Subcutaneous abdominal adipose tissue (tissue), 5 donors: ENCODE measurements around the gene CDC37.
"Not testable (repeated sequence)": the region's sequence is repeated elsewhere in the genome, so short reads cannot be mapped to it uniquely, and the experiment has no call there.

Source experiments
- H3K27ac ChIP-seq: one replicate; pipeline ENCODE4 v1.7.0; 2013; ENCODE audit warnings: low read depth, mild to moderate bottlenecking, inconsistent platforms, low read length, moderate library complexity
- H3K27me3 ChIP-seq, 5 donors: one replicate each; pipeline ENCODE4 v1.7.0; 2013; ENCODE audit warnings: low read length in 5 of 5, inconsistent platforms in 1 of 5; ENCODE audit not compliant: control insufficient read depth in 5 of 5, insufficient read depth in 4 of 5
- H3K36me3 ChIP-seq, 5 donors: one replicate each; pipeline ENCODE4 v1.7.0; 2013; ENCODE audit warnings: low read length in 5 of 5; ENCODE audit not compliant: control insufficient read depth in 5 of 5, insufficient read depth in 5 of 5
- H3K4me1 ChIP-seq, 5 donors: one replicate each; pipeline ENCODE4 v1.7.0; 2013; ENCODE audit warnings: low read length in 5 of 5, mild to moderate bottlenecking in 3 of 5, moderate library complexity in 1 of 5; ENCODE audit not compliant: control insufficient read depth in 5 of 5, insufficient read depth in 5 of 5
- H3K4me3 ChIP-seq, 5 donors: one replicate each; pipeline ENCODE4 v1.7.0; 2013; ENCODE audit warnings: low read length in 5 of 5, low read depth in 1 of 5
- H3K9ac ChIP-seq, 5 donors: one replicate each; pipeline ENCODE4 v1.7.0; 2013; ENCODE audit warnings: low read length in 5 of 5, mild to moderate bottlenecking in 4 of 5, moderate library complexity in 3 of 5
- H3K9me3 ChIP-seq, 5 donors: one replicate each; pipeline ENCODE4 v1.7.0; 2013; ENCODE audit warnings: low read length in 5 of 5; ENCODE audit not compliant: control insufficient read depth in 5 of 5
- donor health status: healthy.
- donor health status: healthy.
- donor health status: healthy.
- donor health status: healthy.
- donor health status: healthy.

CDC37 gene

DNA sequence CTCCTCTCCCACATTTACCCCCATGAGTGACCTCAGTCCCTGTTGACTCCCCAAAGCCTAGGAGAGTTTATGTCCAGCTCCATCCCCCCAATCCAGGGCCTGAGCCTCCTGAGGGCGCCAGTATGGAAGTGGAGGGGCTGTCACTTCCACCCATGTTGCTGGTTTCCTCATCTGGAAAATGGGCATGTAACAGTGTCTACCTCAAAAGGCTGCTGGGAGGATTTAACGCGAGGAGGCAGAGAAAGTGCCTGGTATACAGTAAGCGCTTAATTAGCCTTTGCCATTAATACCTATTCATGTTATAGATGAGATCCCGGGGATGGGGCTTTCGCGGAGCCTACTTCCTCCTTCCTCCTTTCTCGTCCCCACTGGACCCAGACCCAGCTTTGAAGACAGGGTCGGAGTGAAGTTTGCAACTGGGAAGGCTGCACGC is 23.4 kb downstream of the CDC37 start:
- Histone ChIP-seq H3K9me3 (no peaks in the 10 kb centered on the region), H3K36me3 (peaks cover 0 to 21% (median 17%) of the 10 kb centered on the region in 5 donors), H3K9ac (peak overlapping the region; percentile 73 to 97 (median 88)), H3K4me3 (peak overlapping the region; percentile 87 to 95 (median 91)), H3K4me1 (peaks cover 4 to 19% (median 17%) of the 10 kb centered on the region in 5 donors), H3K27me3 (no peaks in the 10 kb centered on the region), H3K27ac (peak overlapping the region; percentile 82)

DNA sequence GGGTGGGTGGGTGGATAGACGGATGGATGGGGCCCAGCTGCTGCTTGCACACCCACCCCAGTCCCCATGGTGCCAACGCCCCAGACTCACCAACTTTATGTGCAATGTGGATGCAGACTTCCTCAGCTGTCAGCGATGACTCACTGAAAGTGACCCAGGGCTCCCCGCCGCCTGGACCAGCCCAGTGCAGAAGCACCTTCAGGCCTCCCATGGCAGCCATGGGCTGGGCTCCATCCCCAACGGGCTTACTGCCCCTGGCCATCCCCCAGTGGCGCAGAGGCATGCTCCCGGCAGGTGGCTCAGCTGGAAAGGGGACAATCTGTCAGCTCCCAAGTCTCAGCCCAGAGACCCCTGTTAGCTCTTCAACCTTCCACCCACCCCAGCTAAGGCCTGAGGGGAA is 25.2 kb downstream of the CDC37 start:
- Histone ChIP-seq H3K9me3 (no peaks in the 10 kb centered on the region), H3K27ac (no peak overlapping the region), H3K27me3 (no peaks in the 10 kb centered on the region), H3K4me3 (no peak overlapping the region), H3K9ac (peak overlapping the region in 1 of 5 donors; percentile 23), H3K36me3 (peaks cover 0 to 29% (median 20%) of the 10 kb centered on the region in 5 donors), H3K4me1 (peaks cover 4 to 19% (median 17%) of the 10 kb centered on the region in 5 donors)

DNA sequence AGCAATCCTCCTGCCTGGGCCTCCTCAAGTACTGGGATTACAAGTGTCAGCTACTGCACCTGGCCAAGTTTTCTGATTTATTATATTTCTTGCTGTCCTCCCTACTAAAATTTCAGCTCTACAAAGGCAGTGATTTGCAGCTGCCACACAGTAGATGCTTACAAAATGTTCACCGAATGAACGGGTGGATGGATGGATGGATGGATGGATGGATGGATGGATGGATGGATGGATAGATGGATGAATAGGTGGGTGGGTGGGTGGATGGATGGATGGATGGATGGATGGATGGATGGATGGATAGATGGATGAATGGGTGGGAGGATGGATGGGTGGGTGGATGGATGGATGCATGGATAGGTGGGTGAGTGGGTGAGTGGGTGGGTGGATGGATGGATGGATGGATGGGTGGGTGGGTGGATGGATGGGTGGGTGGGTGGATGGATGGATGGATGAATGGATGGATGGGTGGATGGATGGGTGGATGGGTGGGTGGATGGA is 26.2 kb downstream of the CDC37 start:
- H3K9ac ChIP-seq, H3K4me3 ChIP-seq, H3K9me3 ChIP-seq, H3K27ac ChIP-seq, H3K27me3 ChIP-seq: not testable (repeated sequence)
- Histone ChIP-seq H3K4me1 (peaks cover 4 to 17% (median 14%) of the 10 kb centered on the region in 5 donors), H3K36me3 (peaks cover 0 to 31% (median 21%) of the 10 kb centered on the region in 5 donors)

DNA sequence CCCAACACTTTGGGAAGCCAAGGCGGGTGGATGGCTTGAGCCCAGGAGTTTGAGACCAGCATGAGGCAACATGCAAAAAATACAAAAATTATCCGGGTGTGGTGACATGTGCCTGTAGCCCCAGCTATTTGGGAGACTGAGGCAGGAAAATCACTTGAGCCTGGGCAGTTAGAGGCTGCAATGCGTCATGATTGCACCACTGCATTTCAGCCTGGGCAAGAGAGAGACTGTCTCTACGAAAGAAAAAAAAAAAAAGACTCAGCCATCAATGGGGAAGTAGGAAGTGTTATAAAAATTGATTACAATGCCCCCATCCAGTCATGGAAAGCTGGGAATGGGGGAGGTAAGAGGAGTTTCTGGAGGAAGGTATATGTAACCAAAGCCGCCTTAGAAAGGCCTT is 28.4 kb downstream of the CDC37 start:
- Histone ChIP-seq H3K9ac (no peak overlapping the region), H3K4me1 (peaks cover 0 to 7% (median 6%) of the 10 kb centered on the region in 5 donors), H3K27me3 (no peaks in the 10 kb centered on the region), H3K4me3 (no peak overlapping the region), H3K36me3 (peaks cover 3 to 46% (median 27%) of the 10 kb centered on the region in 5 donors), H3K9me3 (no peaks in the 10 kb centered on the region), H3K27ac (no peak overlapping the region)

DNA sequence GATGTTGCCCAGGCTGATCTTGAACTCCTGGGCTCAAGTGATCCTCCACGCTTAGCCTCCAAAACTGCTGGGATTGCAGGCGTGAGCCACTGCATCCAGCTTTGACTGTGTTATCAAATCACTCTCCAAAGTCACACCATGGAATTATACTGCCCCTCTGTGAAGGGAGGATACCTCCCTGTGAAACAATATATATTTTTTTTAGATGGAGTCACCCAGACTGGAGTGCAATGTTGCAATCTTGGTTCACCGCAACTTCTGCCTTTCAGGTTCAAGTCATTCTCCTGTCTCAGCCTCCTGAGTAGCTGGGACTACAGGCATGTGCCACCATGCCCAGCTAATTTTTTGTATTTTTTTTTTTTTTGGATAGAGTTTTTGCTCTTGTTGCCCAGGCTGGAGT is 30.7 kb downstream of the CDC37 start:
- H3K4me1 ChIP-seq = no peaks in the 10 kb centered on the region
- H3K4me3 ChIP-seq = no peak overlapping the region
- peaks cover 3 to 55% (median 36%) of the 10 kb centered on the region in 5 donors for H3K36me3 ChIP-seq

DNA sequence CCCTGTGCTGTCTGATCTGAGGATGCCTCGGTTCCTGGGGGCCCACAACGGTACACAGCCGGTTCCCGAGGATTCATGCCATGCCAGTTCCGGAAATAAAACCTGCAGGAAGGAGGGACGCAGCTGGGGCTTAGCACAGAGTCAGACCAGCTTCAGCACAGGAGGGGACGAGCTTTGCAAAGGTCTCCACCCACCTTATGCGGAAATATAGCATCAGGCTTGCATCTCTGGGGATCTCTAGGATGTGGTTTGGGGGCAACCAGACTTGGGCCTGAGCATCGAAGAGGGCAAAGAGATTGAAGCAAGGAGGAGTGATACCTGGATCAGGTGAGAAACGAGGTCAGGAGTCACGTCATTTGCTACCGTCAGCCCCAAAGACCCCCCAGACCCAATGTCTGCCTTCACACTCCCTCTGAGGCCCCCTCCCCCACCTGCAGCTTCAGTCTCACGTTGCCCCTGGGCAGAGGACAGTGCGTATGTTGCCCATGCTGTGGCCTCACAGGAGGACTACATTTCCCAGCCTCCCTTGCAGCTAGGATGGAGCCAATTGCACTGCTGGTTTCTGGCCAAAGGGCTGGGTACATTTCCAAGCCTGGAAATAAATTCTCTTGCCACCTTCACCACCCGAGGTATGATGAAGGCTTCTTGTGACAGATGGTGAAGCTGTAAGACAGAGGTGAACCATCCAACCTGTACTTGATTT is 35.1 kb downstream of the CDC37 start:
- H3K9me3 ChIP-seq = no peaks in the 10 kb centered on the region
- no peaks in the 10 kb centered on the region for H3K27me3 ChIP-seq
- peaks cover 3 to 77% (median 58%) of the 10 kb centered on the region in 5 donors for H3K36me3 ChIP-seq
- H3K4me3 ChIP-seq = no peak overlapping the region
- no peak overlapping the region for H3K27ac ChIP-seq
- H3K4me1 ChIP-seq = no peaks in the 10 kb centered on the region
- no peak overlapping the region for H3K9ac ChIP-seq

More for the DNA sequence above, 30.7 kb downstream of the CDC37 start:
- no peak overlapping the region for H3K9ac ChIP-seq
- H3K27me3 ChIP-seq = no peaks in the 10 kb centered on the region
- no peak overlapping the region for H3K27ac ChIP-seq
- no peaks in the 10 kb centered on the region for H3K9me3 ChIP-seq

DNA sequence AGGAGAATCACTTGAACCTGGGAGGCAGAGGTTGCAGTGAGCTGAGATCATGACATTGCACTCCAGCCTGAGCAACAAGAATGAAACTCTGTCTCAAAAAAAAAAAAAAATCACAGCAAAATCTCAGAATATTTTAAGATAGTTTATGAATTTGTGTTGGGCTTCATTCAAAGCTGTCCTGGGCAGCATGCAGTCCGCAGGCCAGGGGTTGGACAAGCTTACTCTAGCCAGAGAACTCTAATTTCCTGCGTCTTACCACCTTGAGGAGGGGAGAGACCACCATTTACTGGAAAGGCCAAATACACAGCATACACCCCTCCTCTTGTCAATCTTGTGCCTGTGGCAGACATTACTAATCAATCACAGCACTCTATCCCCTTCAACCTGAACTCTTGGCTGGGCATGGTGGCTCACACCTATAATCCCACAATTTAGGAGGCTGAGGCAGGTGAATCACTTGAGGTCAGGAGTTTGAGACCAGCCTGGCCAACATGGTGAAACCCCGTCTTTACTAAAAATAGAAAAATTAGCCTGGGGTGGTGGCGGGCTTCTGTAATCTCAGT is 36.3 kb downstream of the CDC37 start:
- not testable (repeated sequence) for H3K9me3 ChIP-seq, H3K9ac ChIP-seq, H3K4me1 ChIP-seq, H3K27me3 ChIP-seq, H3K27ac ChIP-seq, H3K4me3 ChIP-seq
- H3K36me3 ChIP-seq = peaks cover 3 to 86% (median 63%) of the 10 kb centered on the region in 5 donors

DNA sequence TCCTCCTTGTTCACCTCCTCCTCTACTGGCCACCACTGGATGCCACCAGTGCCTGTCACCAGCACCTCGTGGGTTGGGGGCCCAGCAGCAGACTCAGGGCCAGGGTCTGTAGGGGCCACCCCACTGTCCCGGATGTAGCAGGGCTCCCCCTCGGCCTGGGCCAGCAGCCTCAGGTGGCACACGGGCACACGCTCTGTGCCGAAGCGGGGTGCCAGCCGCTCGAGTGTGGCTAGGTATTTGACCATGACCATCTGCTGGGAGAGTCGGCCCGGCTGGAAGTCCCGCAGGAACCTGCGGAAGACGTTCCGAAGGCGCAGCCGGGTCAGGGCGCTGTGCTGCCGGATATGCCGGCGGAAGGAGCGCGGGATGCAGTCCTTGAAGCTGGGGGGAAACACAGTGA is 37.8 kb downstream of the CDC37 start:
- H3K9ac ChIP-seq = no peak overlapping the region
- H3K36me3 ChIP-seq = peaks cover 0 to 91% (median 76%) of the 10 kb centered on the region in 5 donors
- H3K27ac ChIP-seq = no peak overlapping the region

DNA sequence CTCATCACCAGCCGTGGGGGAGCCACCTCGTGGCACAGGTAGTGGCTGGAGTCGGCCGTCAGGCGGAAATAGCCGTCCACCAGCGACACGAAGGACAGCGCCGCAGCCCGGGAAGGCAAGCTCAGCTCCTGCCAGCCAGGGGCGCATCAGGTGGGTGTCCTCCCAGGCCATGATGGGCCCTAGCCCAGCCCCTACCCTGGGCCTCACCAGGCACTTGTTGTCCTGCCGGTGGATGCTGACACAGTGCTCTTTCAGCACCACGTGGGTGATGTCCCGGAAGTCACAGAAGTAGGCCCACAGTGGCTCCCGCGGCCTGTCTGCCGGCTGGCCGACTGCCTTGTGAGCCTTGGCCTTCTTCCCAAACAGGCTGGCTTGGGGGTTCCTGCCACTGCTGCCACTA is 38.7 kb downstream of the CDC37 start:
- Histone ChIP-seq H3K9ac (no peak overlapping the region), H3K4me1 (no peaks in the 10 kb centered on the region), H3K36me3 (peaks cover 0 to 93% (median 77%) of the 10 kb centered on the region in 5 donors), H3K27me3 (no peaks in the 10 kb centered on the region), H3K27ac (no peak overlapping the region), H3K9me3 (no peaks in the 10 kb centered on the region), H3K4me3 (no peak overlapping the region)

More for the DNA sequence above, 37.8 kb downstream of the CDC37 start:
- Histone ChIP-seq H3K27me3 (no peaks in the 10 kb centered on the region), H3K4me1 (no peaks in the 10 kb centered on the region), H3K9me3 (no peaks in the 10 kb centered on the region), H3K4me3 (no peak overlapping the region)

DNA sequence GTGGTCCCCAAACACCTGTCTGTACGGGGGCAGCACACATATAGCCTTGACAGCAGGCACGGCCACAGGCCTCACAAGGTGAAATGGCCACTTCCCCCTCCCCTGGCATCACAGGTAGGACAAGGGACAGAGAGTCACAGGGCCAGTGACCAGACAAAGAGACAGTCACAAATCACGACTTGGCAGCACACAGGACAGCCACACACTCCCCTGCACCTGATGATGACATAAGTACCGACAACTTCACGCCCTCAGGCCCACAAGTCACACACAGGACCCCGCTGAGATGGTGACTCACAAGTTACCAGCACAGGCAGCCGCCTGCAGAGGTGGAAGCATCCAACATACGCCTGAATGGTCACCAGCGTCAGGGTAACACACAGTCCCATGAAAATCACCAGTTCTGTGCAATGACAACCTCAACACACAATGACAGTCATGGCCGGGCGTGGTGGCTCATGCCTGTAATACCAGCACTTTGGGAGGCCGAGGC is 39.5 kb downstream of the CDC37 start:
- H3K27me3 ChIP-seq = no peaks in the 10 kb centered on the region
- H3K9ac ChIP-seq = peak overlapping the region in 1 of 5 donors; percentile 30
- H3K9me3 ChIP-seq = no peaks in the 10 kb centered on the region
- H3K4me1 ChIP-seq = no peaks in the 10 kb centered on the region
- no peak overlapping the region for H3K27ac ChIP-seq
- no peak overlapping the region for H3K4me3 ChIP-seq
- H3K36me3 ChIP-seq = peaks cover 0 to 93% (median 78%) of the 10 kb centered on the region in 5 donors
